HG02943 (cell line): Measurements from ENCODE around the gene NME9.
"Not testable (repeated sequence)": the region's sequence is repeated elsewhere in the genome, so short reads cannot be mapped to it uniquely, and the experiment has no call there.

Source experiments
- ATAC-seq: cut with Tn5 transposase; IDR thresholded peaks from one replicate; pipeline ENCODE4 v1.9.1; 2021; ENCODE audit warnings: mild to moderate bottlenecking, low read depth, moderate library complexity; ENCODE audit not compliant: unreplicated experiment

NME9 gene, protein sequence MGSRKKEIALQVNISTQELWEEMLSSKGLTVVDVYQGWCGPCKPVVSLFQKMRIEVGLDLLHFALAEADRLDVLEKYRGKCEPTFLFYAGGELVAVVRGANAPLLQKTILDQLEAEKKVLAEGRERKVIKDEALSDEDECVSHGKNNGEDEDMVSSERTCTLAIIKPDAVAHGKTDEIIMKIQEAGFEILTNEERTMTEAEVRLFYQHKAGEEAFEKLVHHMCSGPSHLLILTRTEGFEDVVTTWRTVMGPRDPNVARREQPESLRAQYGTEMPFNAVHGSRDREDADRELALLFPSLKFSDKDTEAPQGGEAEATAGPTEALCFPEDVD

DNA sequence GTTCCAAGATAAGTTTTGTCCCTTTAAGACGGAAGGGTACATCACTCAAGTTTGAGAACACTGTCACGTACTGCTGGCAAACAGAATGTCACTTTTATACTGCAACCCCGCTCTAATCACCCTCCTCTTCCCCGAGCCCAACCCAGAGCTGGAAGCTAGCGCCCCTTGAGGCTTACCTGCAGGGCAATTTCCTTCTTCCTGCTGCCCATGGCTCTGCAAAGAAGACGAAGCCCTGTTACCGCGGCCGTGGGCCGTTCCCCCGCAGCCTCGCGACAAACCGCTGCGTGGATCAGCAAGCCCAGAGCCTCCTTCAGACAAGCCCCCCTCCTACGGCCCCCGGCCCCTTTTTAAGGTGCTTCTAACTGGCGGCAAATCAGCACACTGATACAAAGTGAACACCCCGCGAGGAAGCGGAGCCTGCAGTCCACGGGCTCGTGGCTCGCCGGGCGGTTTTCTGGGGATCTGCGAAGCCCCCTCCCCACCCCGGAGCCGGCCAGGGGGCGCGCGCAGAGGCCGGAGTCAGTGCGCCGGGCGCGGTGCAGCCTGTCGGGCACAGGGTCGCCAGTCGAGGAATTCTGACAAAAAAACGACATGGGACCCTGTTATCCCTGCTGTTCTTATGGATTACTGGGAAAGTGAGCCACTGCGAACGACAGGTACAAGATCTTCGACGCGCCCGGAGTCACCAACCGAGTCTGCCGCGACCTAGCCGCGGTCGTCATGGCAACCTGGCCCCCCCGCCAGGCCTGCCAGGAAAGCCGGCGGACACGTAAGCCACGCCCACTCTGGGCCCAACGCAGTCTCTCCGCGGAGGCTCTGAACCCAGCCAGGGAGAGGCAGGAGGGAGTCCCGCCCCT, at the start of gene NME9:
TSS of gene NME9 (minus strand) at position 725 of the 857 bp plus-strand sequence. CDS start at position 209, 516 bp downstream.
- peak; percentile 74 for ATAC-seq

DNA sequence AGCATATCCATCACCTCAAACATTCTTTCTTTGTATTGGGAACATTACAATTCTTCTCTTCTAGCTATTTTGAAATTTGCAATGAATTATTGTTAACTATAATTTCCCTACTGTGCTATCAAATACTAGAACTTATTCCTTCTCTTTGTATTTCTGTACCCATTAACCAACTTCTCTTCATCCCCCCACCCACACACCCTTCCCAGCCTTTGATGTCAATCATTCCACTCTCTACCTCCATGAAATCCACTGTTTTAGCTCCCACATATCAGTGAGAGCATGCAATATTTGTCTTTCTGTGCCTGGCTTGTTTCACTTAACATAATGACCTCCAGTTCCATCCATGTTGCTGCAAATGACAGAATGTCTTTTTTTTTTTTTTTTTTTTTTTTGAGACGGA, 49.3 kb upstream of the NME9 start:
- no peak for ATAC-seq

DNA sequence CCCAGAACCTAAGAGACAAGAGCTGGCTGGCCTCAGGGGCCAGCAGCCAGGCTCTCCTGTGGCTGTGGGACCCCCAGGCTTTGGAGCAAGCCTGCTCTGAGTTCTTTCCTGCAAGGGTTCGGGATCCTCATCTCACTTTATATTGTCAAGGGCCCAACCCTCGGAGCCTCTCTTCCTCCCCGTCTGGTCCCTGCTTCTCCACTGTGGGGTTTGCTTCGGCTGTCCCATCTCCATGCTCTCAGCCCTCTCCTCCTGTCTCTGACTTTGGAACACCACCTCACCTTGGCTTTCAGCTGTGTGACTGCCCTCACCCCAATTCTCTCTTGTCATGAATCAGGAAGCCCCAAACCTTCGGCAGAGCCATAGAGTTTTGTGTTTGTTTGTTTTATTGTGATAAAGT, 48.7 kb upstream of the NME9 start:
- no peak for ATAC-seq

DNA sequence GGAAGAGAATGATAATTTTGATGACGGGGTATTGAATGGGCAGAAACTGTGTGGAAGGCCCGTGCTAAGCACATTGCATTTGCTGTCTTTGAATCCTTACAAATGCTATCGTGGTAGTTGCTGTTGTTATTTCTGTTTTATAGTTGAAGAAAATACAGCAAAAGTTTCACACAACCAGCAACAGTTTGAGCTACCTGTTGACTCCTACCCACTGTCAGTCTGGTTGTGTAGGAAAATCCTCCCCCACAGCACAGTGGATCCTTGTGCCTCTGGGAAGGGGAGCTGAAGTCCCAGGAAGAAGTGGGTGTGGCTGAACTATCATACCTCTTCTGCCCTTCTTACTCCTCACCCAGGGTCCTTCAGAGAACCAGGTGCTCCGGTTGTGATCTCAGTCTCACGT, 48.2 kb upstream of the NME9 start:
- no peak for ATAC-seq

DNA sequence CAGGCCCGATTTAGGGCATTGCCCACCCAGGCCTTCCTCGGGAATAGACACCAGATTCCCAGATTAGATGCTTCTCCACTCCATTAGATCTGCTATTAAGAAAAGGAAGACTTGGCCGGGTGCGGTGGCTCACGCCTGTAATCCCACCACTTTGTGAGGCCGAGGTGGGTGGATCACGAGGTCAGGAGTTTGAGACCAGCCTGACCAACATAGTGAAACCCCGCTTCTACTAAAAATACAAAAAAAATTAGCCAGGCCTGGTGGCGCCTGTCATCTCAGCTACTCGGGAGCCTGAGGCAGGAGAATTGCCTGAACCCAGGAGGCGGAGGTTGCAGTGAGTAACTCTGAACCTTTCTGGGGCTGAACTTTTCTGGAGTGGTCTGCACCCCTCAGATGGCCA, 47.6 kb upstream of the NME9 start:
- ATAC-seq = not testable (repeated sequence)

DNA sequence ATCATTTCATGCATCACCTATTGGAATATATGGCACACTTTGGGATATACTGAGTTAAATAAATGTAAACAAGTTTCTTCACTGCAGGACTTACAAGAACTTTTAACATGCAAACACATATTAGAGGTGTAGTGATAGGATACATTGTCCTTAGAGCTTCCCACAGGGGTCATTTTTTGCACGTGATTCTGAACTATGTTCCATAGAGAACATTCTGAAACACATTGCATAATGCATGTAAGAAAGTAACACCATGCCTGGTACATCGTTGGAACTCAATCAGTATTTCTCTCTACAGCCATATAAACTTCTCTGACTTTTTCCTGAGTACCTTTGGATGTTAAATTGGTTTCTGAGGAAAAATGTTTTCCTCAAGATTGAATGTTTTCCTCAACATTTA, 47.0 kb upstream of the NME9 start:
- no peak for ATAC-seq

DNA sequence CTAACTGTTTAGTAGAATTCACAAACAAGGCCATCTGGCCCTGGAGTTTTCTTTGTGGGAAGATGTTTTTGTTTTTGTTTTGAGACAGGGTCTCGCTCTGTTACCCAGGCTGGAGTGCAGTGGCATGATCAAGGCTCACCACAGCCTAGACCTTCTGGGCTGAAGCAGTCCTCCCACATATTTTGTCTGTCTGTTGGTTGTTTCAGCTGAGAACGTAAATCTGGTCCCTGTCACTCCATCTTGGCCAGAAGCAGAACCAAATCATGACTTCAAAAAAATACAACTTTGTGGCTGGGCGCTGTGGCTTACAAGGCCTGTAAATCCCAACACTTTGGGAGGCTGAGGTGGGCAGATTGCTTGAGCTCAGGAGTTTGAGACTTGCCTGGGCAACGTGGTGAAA, 45.8 kb upstream of the NME9 start:
- ATAC-seq = no peak

DNA sequence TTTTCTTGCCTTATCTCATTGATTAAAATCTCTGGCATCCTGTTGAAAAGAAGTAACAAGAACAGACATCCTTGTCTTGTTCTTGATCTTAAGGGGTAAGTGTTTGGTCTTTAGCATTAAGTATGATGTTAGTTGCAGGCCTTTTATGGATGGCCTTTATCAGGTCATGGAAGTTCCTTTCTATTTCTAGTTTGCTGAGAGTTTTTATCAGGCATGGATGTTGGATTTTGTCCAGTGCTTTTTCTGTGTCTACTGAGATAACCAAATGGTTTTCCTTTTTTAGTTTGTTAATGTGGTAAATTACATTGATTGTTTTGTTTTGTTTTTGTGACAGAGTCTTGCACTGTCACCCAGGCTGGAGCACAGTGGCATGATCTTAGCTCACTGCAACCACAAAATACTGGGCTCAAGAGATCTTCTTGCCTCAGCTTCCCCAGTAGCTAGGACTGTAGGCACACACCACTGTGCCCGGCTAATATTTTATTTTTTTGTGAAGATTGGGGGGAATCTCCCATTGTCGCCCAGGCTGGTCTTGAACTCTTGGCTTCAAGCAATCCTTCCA, 45.0 kb upstream of the NME9 start:
- ATAC-seq = no peak

DNA sequence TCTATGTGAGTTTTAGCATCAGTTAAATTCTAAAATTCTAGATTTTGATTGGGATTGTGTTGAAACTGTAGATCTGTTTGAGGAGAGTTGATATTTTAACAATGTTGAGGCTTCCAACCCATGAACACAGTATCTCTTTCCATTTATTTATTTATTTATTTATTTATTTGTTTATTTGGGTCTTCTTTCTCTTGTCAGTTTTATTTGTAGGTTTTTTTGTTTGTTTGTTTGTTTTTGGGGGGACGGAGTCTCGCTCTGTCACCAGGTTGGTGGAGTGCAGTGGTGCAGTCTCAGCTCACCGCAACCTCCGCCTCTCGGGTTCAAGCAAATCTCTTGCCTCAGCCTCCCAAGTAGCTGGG, 44.1 kb upstream of the NME9 start:
- ATAC-seq = no peak

DNA sequence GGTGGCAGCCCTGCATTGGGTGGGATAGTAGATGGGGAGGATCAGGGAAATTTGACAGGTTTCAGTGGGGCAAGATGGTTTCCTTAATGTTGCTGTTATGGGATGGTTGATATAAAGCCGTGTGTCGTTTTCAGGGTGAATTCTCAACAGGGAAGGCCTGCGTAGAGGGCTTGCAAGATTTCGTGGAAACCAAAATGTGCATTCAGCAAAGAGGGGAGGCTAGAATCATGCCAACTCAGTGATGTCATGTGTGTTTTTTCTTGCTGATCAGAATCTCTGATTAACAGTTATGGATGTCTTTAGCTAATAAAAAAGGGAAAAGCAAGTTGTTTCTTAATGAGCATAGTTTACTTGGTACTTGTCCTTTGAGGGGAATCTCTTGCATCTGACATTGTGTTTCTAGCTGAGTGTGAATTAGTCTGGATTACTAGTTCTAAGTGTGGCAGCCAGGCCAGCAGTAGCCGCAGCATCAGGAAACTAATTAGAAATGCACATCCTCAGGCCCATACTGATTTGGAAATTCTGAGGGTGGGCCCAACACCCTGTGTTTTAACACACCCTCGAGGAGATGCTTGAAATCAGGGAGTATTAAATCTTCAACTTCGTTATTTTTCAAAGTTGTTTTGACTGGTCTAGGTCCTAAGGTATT, 43.6 kb upstream of the NME9 start:
- no peak for ATAC-seq

DNA sequence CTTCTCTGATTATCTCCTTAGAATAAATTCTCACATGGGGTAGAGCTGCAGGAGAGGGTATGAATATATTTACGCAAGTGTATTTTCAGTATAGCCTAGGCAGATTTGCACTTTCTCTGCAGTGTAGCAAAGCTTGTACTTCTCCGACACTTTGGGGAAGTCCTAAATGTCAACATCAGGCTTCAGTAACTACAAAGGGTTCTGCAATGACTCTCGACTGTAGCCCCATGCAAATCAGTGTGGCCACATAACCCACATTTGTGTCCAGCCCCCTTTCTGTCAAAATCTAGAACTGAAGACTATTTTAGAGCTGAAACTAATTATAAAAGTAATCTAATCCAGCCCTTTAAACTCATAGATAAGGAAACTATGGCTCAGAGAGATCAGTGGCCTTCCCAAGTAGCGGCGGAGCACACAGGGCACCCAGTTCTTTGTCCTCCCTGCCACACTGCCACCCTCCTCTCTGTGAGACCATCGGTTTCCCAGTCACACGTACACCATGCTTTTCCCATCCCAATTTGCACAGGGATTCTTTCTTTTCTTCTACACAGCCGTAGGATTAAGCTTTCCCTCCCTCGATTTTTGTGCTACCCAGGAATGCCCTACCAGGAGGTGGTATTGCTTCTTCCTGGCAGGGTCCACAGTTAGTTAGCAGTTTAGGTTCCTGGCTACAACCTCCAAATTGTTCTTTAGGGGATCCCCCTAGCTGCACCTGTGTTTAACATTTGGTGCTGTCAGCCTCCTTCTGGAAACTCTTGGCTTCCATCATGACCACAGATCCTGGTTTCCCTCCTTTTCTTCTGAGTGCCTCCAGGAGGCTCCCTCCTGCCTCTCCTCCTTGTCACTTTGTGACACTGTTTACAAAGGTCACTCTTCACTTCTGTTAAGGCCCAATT, 41.7 kb upstream of the NME9 start:
- peak; percentile 99 for ATAC-seq

DNA sequence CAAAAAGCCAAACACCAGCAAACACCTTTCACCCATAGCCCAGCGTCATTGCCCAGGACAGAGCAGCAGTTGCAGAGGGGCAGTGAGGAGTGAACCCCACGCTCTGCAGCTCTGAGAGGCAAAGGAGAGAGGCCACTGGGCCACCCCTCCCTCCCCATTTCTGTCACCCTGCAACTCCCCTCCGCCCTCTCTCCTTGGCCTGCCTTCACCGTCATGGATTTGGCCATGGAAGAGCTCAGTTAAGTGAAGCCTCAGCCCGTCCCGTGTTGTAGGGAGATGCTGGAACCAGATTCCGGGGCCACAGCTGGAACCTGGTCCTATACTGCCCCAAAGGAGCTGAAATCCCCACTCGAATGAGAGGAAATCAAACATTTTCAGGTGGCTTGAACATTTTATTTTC, 40.7 kb upstream of the NME9 start:
- ATAC-seq = no peak

DNA sequence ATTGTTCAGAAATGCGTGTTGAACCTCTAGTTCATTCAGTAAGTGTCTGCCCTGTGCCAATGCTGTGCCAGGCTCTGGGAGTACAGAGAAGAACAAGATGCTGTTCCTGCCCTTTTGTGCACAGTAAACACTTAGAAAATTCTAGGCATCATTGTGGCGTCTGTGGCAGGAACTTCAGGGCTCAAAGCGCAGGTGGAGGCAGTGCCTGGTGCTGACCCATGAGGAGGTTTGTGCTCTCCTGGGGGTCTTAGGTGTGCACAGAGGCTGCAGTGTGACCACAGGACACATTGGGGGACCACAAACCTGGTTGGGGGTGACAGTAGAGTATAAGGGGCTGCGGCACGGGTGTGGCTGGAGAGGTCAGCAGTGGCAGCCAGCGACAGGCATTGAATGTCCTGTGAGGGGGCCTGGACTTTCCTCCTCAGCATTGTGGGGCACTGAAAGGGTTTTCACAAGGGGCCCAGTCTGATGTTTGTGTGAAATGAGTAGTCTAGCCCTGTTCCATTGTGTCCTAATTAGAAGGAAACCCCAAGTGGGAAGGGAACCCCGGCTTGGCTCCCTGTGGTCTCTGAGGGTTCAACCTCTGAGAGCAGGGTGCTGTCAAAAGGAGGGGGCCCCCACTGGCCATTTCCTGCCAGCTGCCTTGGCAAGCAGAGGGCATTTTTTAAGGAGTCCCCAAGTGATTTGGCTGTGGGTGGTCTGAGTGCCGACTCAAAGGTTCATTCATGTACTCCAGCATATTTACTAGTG, 39.7 kb upstream of the NME9 start:
- no peak for ATAC-seq

DNA sequence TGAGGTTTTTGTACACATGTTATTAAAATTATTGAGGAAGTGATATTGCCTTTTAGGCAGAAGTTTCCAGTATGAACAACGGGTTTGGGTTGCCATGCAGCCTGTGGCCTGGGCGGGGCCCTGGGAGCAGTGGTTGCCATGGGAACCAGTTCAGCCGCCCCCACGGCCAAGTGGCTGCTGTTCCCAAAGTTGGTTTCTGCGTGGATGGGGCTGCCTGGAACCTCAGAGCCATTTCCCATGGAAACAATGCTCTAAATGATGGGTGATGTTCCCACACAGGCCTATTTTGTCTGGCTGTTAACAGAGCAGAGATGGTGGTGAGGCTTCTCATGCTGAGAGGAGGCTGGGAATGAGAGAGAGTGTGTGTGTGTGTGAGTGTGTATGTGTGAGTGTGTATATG, 38.3 kb upstream of the NME9 start:
- no peak for ATAC-seq

DNA sequence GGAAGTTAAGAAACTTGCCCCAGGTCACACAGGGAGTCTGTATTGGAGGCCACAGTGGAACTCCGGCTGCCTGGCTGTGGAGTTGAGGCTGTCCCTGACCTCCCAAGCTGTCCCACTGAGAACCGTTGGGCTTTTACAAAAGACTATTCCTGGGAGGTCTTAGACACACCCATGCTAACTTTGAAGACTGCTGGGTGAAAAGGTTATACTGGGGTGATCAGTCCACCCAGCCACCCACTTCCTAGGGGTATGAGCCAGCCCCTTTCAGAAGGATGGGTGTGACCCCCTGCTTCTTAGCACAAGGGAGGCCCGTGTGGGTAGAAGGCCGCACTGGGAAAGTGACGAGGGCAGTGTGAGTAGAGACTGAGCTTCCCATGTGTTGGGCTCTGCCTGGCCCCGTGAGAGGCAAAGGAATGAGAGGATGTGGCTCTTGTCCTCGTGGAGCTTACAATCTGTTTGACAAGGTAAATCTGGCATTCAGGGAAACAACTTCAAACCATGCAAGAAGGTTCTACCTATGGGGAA, 37.7 kb upstream of the NME9 start:
- ATAC-seq = no peak

DNA sequence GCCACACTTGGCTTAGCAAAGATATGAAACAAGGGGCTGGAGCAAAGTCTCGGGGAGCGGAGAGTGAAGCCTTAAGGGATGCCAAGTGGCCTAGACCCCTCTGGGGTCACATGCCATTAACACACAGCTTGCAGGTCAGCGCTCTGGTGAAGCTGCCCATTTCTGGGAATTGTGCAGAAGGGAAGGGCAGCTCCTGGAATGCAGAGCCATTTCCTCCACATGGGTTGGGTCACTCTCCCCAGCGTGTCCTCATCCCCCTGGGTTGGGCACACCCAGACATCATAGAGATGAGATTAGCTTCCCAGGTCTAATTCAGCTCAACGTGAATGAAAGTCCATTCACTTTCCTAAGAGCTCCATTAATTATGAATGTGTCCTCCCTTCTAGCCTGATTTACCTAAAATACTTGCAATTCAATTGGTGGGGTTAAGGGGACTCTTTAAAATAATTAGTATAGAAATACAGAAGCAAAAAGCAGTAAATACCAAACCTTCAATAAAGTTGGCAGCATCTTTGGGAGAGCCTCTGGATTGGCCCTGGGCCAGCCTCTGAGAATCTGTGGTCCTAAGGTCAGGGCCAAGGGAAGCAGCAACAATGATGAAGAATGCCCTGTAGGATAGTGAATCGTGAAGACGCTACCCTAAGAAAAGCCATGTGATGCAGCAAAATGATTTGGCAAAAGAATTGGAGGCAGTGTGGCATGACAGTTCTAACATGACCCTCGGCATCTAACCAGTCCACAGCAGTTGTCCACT, 36.5 kb upstream of the NME9 start:
- no peak for ATAC-seq

DNA sequence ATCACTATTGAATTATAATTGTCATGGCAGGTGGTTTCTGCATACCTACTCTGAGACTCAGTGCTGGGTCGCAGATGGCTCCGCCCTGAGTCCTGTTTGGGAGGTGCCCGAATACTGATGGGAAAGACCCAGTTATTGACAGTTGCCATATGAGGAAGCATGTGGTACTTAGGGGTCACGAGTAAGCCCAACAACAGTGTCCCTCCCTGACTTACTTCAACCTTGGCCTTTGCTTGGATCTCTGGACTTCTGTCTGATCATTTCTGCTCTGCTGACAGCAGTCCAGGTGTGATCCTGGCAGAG, 35.6 kb upstream of the NME9 start:
- ATAC-seq = no peak

DNA sequence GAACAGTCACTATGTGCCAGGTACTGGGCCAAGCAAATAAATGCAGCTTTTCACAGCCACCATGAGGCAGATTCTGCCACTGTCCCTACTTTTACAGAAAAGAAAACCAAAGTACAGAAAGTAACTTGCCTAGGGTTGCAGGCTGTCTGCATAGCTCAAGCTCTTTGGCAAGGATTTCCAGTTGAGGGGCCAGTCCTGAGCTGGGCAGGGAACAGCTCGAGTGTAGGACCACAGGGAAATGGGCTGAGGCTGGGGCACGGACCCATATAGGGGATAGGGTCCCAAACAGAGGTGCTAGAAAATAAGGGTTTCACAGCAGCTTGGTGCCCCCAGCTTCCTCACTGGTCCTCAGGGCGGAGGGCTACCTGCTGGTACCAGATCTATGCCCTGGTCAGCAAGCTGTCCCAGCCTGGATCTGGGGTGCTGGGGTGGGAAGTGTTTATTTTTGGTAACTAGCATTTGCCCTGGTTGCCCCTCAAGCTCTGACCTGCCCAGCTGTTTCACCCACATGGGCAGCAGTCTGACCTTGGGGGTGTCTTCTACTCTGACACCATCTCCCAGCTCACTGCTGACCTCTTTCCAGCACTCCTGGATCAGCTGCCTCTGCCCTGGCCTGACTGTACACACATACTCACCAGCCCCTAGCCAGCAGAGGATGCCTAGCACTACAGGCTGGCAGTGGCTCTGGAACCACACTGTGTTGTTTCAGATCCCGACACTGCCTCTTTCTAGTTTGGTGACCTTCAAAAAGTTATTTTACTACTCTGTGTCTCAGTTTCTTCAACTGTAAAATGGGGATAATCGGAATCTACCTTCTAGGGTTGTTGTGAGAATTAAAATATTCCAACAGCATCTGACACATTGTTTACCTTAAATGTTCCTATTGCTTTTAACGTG, 35.0 kb upstream of the NME9 start:
- no peak for ATAC-seq
